ENCODE measurements around the gene PEPD.

Gene PEPD

GRCh38 chr19:33394723-33395560 lies 126.6 kb downstream of the PEPD start:
- 93% methylated on average over 18 of the region's 19 CpGs for WGBS (ENCODE audit: insufficient coverage)
- Histone ChIP-seq H3K27ac (ENCODE audit: insufficient read depth in 1 of 2, low read depth in 1 of 2, low read length in 2 of 2, poor library complexity in 1 of 2, severe bottlenecking in 2 of 2) (no peak overlapping the region), H3K4me1 (ENCODE audit: control extremely low read depth in 1 of 4, control insufficient read depth in 4 of 4, insufficient read depth in 4 of 4, low read length in 3 of 4) (peaks cover 0 to 16% (median 3%) of the 10 kb centered on the region in 4 experiments)

GRCh38 chr19:33394006-33394722 lies 127.4 kb downstream of the PEPD start:
- Histone ChIP-seq H3K27me3 (replicated peaks in 2 of 5; ENCODE audit: control insufficient read depth in 4 of 5, insufficient read depth in 5 of 5, low read length in 4 of 5) (no peaks in the 10 kb centered on the region), H3K4me3 (ENCODE audit: control insufficient read depth in 1 of 7, extremely low read depth in 1 of 7, insufficient read depth in 4 of 7, low read depth in 2 of 7, low read length in 6 of 7) (no peak overlapping the region), H3K27ac (ENCODE audit: insufficient read depth in 1 of 2, low read depth in 1 of 2, low read length in 2 of 2, poor library complexity in 1 of 2, severe bottlenecking in 2 of 2) (no peak overlapping the region), H3K36me3 (ENCODE audit: control insufficient read depth in 4 of 4, insufficient read depth in 4 of 4, low read length in 3 of 4) (peaks cover 0 to 4% (median 0%) of the 10 kb centered on the region in 4 experiments), H3K4me1 (ENCODE audit: control extremely low read depth in 1 of 4, control insufficient read depth in 4 of 4, insufficient read depth in 4 of 4, low read length in 3 of 4) (peaks cover 0 to 20% (median 3%) of the 10 kb centered on the region in 4 experiments), H3K9me3 (ENCODE audit: control extremely low read depth in 1 of 5, control insufficient read depth in 4 of 5, insufficient read depth in 2 of 5, low read depth in 1 of 5, low read length in 4 of 5) (no peaks in the 10 kb centered on the region)
- POLR2A ChIA-PET = no interaction called here
- WGBS (ENCODE audit: insufficient coverage) = 93% methylated on average over 25 of the region's 30 CpGs
- CTCF ChIA-PET = interaction anchor here (1.1 to 4.7 kb wide), 2 partner anchors 11 to 139 kb away, joined by 3 to 25 read pairs; no protein-coding TSS in a partner anchor
- DNase-seq = no peak

More at GRCh38 chr19:33394723-33395560, 126.6 kb downstream of the PEPD start:
- Histone ChIP-seq H3K9me3 (ENCODE audit: control extremely low read depth in 1 of 5, control insufficient read depth in 4 of 5, insufficient read depth in 2 of 5, low read depth in 1 of 5, low read length in 4 of 5) (no peaks in the 10 kb centered on the region), H3K27me3 (replicated peaks in 2 of 5; ENCODE audit: control insufficient read depth in 4 of 5, insufficient read depth in 5 of 5, low read length in 4 of 5) (no peaks in the 10 kb centered on the region), H3K4me3 (ENCODE audit: control insufficient read depth in 1 of 7, extremely low read depth in 1 of 7, insufficient read depth in 4 of 7, low read depth in 2 of 7, low read length in 6 of 7) (no peak overlapping the region), H3K36me3 (ENCODE audit: control insufficient read depth in 4 of 4, insufficient read depth in 4 of 4, low read length in 3 of 4) (peaks cover 0 to 4% (median 0%) of the 10 kb centered on the region in 4 experiments)
- DNase-seq = no peak
- ChIA-PET CTCF (interaction anchor here (1.1 to 16.5 kb wide), 4 partner anchors 10 to 155 kb away, joined by 3 to 278 read pairs (median 16); no protein-coding TSS in a partner anchor), POLR2A (no interaction called here)

- Histone ChIP-seq H3K36me3 (ENCODE audit: control insufficient read depth in 4 of 4, insufficient read depth in 4 of 4, low read length in 3 of 4) (peaks cover 0 to 4% (median 0%) of the 10 kb centered on the region in 4 experiments), H3K4me1 (ENCODE audit: control extremely low read depth in 1 of 4, control insufficient read depth in 4 of 4, insufficient read depth in 4 of 4, low read length in 3 of 4) (peaks cover 0 to 20% (median 3%) of the 10 kb centered on the region in 4 experiments), H3K9me3 (ENCODE audit: control extremely low read depth in 1 of 5, control insufficient read depth in 4 of 5, insufficient read depth in 2 of 5, low read depth in 1 of 5, low read length in 4 of 5) (no peaks in the 10 kb centered on the region), H3K27me3 (replicated peaks in 2 of 5; ENCODE audit: control insufficient read depth in 4 of 5, insufficient read depth in 5 of 5, low read length in 4 of 5) (no peaks in the 10 kb centered on the region), H3K27ac (ENCODE audit: insufficient read depth in 1 of 2, low read depth in 1 of 2, low read length in 2 of 2, poor library complexity in 1 of 2, severe bottlenecking in 2 of 2) (no peak overlapping the region), H3K4me3 (ENCODE audit: control insufficient read depth in 1 of 7, extremely low read depth in 1 of 7, insufficient read depth in 4 of 7, low read depth in 2 of 7, low read length in 6 of 7) (no peak overlapping the region)
- no peak for DNase-seq
- POLR2A ChIA-PET = no interaction called here
- CTCF ChIA-PET = interaction anchor here (1.5 kb wide), 1 partner anchor 157 kb away, joined by 4 read pairs; no protein-coding TSS in a partner anchor
- WGBS (ENCODE audit: insufficient coverage) = 97% methylated on average over 20 of the region's 21 CpGs
These were observed 128.1 kb downstream of the PEPD start for GRCh38 chr19:33393286-33394005.

DNA sequence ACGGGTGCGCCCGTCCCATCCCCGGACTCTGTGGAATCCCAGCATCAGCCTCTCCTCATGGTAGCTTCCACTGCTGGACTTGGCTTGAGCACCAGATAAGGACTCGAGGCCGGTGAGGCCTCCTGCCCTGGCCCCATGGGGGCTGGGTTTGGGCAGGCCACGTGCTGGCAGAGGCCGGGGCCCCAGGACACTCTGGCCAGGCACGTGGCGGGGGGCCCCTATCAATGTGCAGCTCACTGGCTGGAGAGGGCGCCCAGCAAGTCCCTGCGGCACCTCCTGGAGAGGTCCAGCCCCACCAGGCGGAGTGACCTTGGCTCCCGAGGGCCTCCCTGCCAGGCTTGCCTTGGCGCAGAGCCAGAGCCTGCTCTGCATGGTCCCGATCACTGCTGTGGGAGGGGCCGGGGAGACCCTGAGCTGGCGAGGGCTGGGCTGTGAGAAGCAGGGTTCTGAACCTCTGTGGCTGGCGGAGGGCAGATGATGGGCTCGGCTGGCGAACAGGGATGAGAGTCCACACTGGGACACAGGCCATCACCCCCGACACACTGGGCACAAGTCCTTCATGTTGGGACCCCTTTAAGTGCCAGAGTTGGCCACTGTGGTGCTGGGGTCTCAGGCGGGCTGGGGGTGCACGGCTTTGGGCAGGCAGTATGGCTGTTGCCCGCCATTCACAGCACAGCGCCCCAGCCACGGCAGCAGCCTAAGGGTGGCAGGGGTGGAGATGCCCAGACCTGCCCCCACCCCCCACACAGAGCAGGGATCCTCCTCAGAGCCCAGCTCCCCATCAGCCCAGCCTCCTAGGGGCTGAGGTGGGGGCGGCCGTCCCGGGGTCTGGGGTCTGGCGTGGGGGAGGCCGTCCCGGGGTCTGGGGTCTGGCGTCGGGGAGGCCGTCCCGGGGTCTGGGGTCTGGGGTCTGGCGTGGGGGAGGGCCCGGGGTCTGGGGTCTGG lies 129.0 kb downstream of the PEPD start:
- DNase-seq = no peak
- H3K27me3 ChIP-seq (replicated peaks in 2 of 5; ENCODE audit: control insufficient read depth in 4 of 5, insufficient read depth in 5 of 5, low read length in 4 of 5) = no peaks in the 10 kb centered on the region
- H3K4me3 ChIP-seq (ENCODE audit: control insufficient read depth in 1 of 7, extremely low read depth in 1 of 7, insufficient read depth in 4 of 7, low read depth in 2 of 7, low read length in 6 of 7) = no peak overlapping the region
- 95% methylated on average over 28 of the region's 39 CpGs for WGBS (ENCODE audit: insufficient coverage)
- POLR2A ChIA-PET = no interaction called here
- no peak overlapping the region for H3K27ac ChIP-seq (ENCODE audit: insufficient read depth in 1 of 2, low read depth in 1 of 2, low read length in 2 of 2, poor library complexity in 1 of 2, severe bottlenecking in 2 of 2)
- H3K9me3 ChIP-seq (ENCODE audit: control extremely low read depth in 1 of 5, control insufficient read depth in 4 of 5, insufficient read depth in 2 of 5, low read depth in 1 of 5, low read length in 4 of 5) = no peaks in the 10 kb centered on the region
- peaks cover 0 to 4% (median 1%) of the 10 kb centered on the region in 4 experiments for H3K36me3 ChIP-seq (ENCODE audit: control insufficient read depth in 4 of 4, insufficient read depth in 4 of 4, low read length in 3 of 4)
- peaks cover 0 to 20% (median 3%) of the 10 kb centered on the region in 4 experiments for H3K4me1 ChIP-seq (ENCODE audit: control extremely low read depth in 1 of 4, control insufficient read depth in 4 of 4, insufficient read depth in 4 of 4, low read length in 3 of 4)
- CTCF ChIA-PET = interaction anchor here (0.8 to 1.5 kb wide), 5 partner anchors 9 to 156 kb away, joined by 3 to 5 read pairs (median 4); no protein-coding TSS in a partner anchor

- POLR2A ChIA-PET = no interaction called here
- H3K27ac ChIP-seq (ENCODE audit: insufficient read depth in 1 of 2, low read depth in 1 of 2, low read length in 2 of 2, poor library complexity in 1 of 2, severe bottlenecking in 2 of 2) = no peak overlapping the region
- CTCF ChIA-PET = interaction anchor here (0.8 to 1.5 kb wide), 6 partner anchors 8 to 247 kb away, joined by 3 to 5 read pairs (median 4); no protein-coding TSS in a partner anchor
- H3K4me1 ChIP-seq (ENCODE audit: control extremely low read depth in 1 of 4, control insufficient read depth in 4 of 4, insufficient read depth in 4 of 4, low read length in 3 of 4) = peaks cover 0 to 20% (median 3%) of the 10 kb centered on the region in 4 experiments
- H3K9me3 ChIP-seq (ENCODE audit: control extremely low read depth in 1 of 5, control insufficient read depth in 4 of 5, insufficient read depth in 2 of 5, low read depth in 1 of 5, low read length in 4 of 5) = no peaks in the 10 kb centered on the region
- over 99% methylated on average over 12 of the region's 12 CpGs for WGBS (ENCODE audit: insufficient coverage)
- H3K27me3 ChIP-seq (replicated peaks in 2 of 5; ENCODE audit: control insufficient read depth in 4 of 5, insufficient read depth in 5 of 5, low read length in 4 of 5) = no peaks in the 10 kb centered on the region
- DNase-seq = no peak
- no peak overlapping the region for H3K4me3 ChIP-seq (ENCODE audit: control insufficient read depth in 1 of 7, extremely low read depth in 1 of 7, insufficient read depth in 4 of 7, low read depth in 2 of 7, low read length in 6 of 7)
- peaks cover 0 to 12% (median 6%) of the 10 kb centered on the region in 4 experiments for H3K36me3 ChIP-seq (ENCODE audit: control insufficient read depth in 4 of 4, insufficient read depth in 4 of 4, low read length in 3 of 4)
These were observed 129.9 kb downstream of the PEPD start for GRCh38 chr19:33391631-33392249.

Measured in common myeloid progenitor, CD34-positive (primary cell).